Smooth muscle cell of the brain vasculature (primary cell): Measurements from ENCODE around the gene ICAM5.
"Not testable (repeated sequence)": the region's sequence is repeated elsewhere in the genome, so short reads cannot be mapped to it uniquely, and the experiment has no call there.

Source experiments
- DNase-seq: peaks from one replicate; pipeline ENCODE4 v3.0.0-alpha.2; 2012; ENCODE audit warnings: low read depth, low spot score

ICAM5 gene

GRCh38 chr19:10320602-10321416 is 31.1 kb downstream of the ICAM5 start:
- no peak for DNase-seq

- DNase-seq, result no peak
Measured at GRCh38 chr19:10321417-10321797, 31.7 kb downstream of the ICAM5 start.

GRCh38 chr19:10321874-10322835 is 32.4 kb downstream of the ICAM5 start:
- DNase-seq, result no peak

- DNase-seq, result no peak
Measured at GRCh38 chr19:10325732-10326131, 36.0 kb downstream of the ICAM5 start.

- no peak for DNase-seq
Measured at GRCh38 chr19:10327793-10328192, 38.0 kb downstream of the ICAM5 start.

- no peak for DNase-seq
Measured at GRCh38 chr19:10328558-10329429, 39.0 kb downstream of the ICAM5 start.

- no peak for DNase-seq
Measured at GRCh38 chr19:10329555-10329954, 39.8 kb downstream of the ICAM5 start.

GRCh38 chr19:10332158-10332964 is 42.6 kb downstream of the ICAM5 start:
- no peak for DNase-seq

- peak; percentile 95 for DNase-seq
Measured at GRCh38 chr19:10332965-10333757, 43.4 kb downstream of the ICAM5 start, which contains the start of gene RAVER1. Gene RAVER1 (minus strand): TSS chr19:10333529. CDS start chr19:10333507, 22 bp downstream.

GRCh38 chr19:10333758-10334587 is 44.2 kb downstream of the ICAM5 start:
- no peak for DNase-seq

- peak; percentile 75 for DNase-seq
Measured at GRCh38 chr19:10334588-10335351, 45.0 kb downstream of the ICAM5 start.

GRCh38 chr19:10335352-10335985 is 45.7 kb downstream of the ICAM5 start:
- DNase-seq, result no peak

- DNase-seq, result not testable (repeated sequence)
Measured at GRCh38 chr19:10336725-10337124, 47.0 kb downstream of the ICAM5 start.

GRCh38 chr19:10338940-10339339 is 49.2 kb downstream of the ICAM5 start:
- no peak for DNase-seq

GRCh38 chr19:10339380-10339960 is 49.7 kb downstream of the ICAM5 start, which contains the start of gene ICAM3:
Gene ICAM3 (minus strand): TSS chr19:10339624. CDS start chr19:10339614, 10 bp downstream.
- no peak for DNase-seq

GRCh38 chr19:10339977-10340376 is 50.2 kb downstream of the ICAM5 start:
- no peak for DNase-seq

- no peak for DNase-seq
Measured at GRCh38 chr19:10343495-10343894, 53.7 kb downstream of the ICAM5 start.
